ENCODE measurements around the gene FEZF2.

GRCh38 chr3:62335196-62335595, 38.2 kb downstream of the FEZF2 start:
- TF ChIP-seq CTCF (IDR thresholded peaks at IDR 0.05), result no peak
- TF ChIP-seq POLR2A (IDR thresholded peaks at IDR 0.05), result no peak
- TF ChIP-seq POLR2AphosphoS5 (IDR thresholded peaks at IDR 0.05), result no peak
- TF ChIP-seq EP300 (IDR thresholded peaks at IDR 0.05), result no peak
